ENCODE measurements around the gene ZBTB20. TPM values are rescaled to one million over a fixed set of nuclear protein-coding genes. Genes with fewer than 3 reads are reported as not detected.

The ZBTB20 gene
- total RNA-seq, 1 donor from 2014 or later = 23.5 TPM

DNA sequence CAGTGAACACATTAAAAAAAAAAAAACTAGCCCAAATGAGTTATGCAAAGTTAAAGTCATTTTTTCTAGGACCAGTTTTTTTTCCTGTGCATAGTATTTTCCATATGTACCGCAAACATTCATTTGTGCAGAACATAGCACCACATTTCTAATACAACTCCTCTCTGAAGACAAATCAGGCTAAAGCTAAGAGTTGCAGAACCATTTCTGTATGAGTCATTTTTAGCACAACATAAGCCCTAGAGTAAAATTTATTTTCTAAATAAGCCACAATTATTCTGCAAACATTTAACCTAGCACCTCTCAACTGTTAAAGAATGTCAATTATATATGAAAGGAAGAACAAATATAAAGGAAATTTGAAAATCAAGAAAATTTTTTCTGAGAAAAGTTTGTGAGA, 477.5 kb downstream of the ZBTB20 start:
- H3K27ac ChIP-seq (ENCODE audit: low read depth, low read length) = no peak overlapping the region
- H3K9me3 ChIP-seq (ENCODE audit: control insufficient read depth in 3 of 3, low read length in 3 of 3) = no peaks in the 10 kb centered on the region
- H3K4me1 ChIP-seq (ENCODE audit: control insufficient read depth in 3 of 3, insufficient read depth in 3 of 3, low read length in 3 of 3) = no peaks in the 10 kb centered on the region
- H3K27me3 ChIP-seq (ENCODE audit: control insufficient read depth in 3 of 3, insufficient read depth in 3 of 3, low read length in 3 of 3) = no peaks in the 10 kb centered on the region
- no peaks in the 10 kb centered on the region for H3K36me3 ChIP-seq (ENCODE audit: control insufficient read depth in 3 of 3, insufficient read depth in 3 of 3, low read length in 3 of 3)
- no peak overlapping the region for H3K9ac ChIP-seq (ENCODE audit: low read depth in 1 of 3, low read length in 3 of 3)
- no peak overlapping the region for H3K4me3 ChIP-seq (ENCODE audit: low read length in 3 of 3)

DNA sequence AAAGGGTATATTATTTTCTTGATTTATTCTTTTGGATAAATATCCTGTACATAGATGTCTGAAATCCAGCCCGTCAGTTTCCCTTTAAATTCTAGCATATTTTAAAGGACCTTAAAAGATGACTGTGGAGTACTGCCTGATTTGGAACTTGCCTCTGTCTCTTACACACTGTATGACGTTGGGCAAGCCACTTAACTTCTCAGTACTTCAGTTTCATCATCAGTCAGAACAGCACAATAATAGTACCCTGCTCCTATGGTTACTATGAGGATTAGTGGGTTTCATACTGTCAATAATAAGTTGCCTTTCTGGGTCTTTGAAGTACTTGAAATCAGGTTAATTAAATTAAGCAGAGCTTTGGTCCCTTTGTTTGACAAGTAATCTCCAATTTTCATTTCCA, 479.0 kb downstream of the ZBTB20 start:
- H3K4me3 ChIP-seq (ENCODE audit: low read length in 3 of 3) = no peak overlapping the region
- H3K27me3 ChIP-seq (ENCODE audit: control insufficient read depth in 3 of 3, insufficient read depth in 3 of 3, low read length in 3 of 3) = no peaks in the 10 kb centered on the region
- no peaks in the 10 kb centered on the region for H3K4me1 ChIP-seq (ENCODE audit: control insufficient read depth in 3 of 3, insufficient read depth in 3 of 3, low read length in 3 of 3)
- no peak overlapping the region for H3K27ac ChIP-seq (ENCODE audit: low read depth, low read length)
- no peaks in the 10 kb centered on the region for H3K9me3 ChIP-seq (ENCODE audit: control insufficient read depth in 3 of 3, low read length in 3 of 3)
- no peaks in the 10 kb centered on the region for H3K36me3 ChIP-seq (ENCODE audit: control insufficient read depth in 3 of 3, insufficient read depth in 3 of 3, low read length in 3 of 3)
- no peak overlapping the region for H3K9ac ChIP-seq (ENCODE audit: low read depth in 1 of 3, low read length in 3 of 3)

DNA sequence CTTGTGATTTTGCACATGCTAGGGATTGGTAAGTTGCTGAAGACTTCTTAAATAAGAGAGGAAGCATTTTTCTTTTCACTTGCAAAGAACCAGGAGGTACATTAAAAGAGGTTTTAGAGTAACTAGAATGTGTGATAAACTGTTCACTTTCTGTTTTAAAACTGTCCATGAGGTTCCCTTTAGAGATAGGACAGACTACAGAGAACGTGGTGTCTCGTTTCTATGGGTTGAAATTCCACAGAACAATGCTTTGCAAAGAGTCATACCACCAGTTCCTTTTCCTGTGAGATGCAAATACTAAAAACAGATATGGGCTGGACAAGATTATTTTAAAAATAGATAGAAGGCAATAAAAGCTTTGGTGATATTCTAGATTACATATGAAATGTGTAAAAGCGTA, 480.5 kb downstream of the ZBTB20 start:
- Histone ChIP-seq H3K9ac (ENCODE audit: low read depth in 1 of 3, low read length in 3 of 3) (no peak overlapping the region), H3K36me3 (ENCODE audit: control insufficient read depth in 3 of 3, insufficient read depth in 3 of 3, low read length in 3 of 3) (no peaks in the 10 kb centered on the region), H3K9me3 (ENCODE audit: control insufficient read depth in 3 of 3, low read length in 3 of 3) (no peaks in the 10 kb centered on the region), H3K4me3 (ENCODE audit: low read length in 3 of 3) (no peak overlapping the region), H3K27me3 (ENCODE audit: control insufficient read depth in 3 of 3, insufficient read depth in 3 of 3, low read length in 3 of 3) (no peaks in the 10 kb centered on the region), H3K27ac (ENCODE audit: low read depth, low read length) (no peak overlapping the region), H3K4me1 (ENCODE audit: control insufficient read depth in 3 of 3, insufficient read depth in 3 of 3, low read length in 3 of 3) (no peaks in the 10 kb centered on the region)

DNA sequence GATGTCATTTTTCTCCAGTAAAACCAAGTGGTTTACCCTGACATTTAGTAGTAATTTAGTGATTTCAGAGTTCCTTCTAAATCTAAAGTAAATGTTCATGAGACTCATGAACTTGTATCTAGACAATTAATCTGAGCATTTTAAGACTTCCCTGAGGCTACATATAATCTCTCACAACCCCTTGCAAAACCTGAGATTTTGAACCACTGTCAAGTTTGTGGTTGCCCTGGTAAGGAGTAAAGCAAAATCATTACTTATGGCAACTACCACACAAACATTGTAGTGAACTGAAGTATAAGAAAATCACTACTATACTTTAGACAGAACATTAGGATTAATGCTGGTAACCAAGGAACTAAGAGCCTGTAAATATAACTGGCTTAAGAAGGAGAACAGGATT, 483.1 kb downstream of the ZBTB20 start:
- Histone ChIP-seq H3K27ac (ENCODE audit: low read depth, low read length) (no peak overlapping the region), H3K36me3 (ENCODE audit: control insufficient read depth in 3 of 3, insufficient read depth in 3 of 3, low read length in 3 of 3) (no peaks in the 10 kb centered on the region), H3K4me1 (ENCODE audit: control insufficient read depth in 3 of 3, insufficient read depth in 3 of 3, low read length in 3 of 3) (peaks cover 4 to 19% (median 5%) of the 10 kb centered on the region in 3 donors), H3K9me3 (ENCODE audit: control insufficient read depth in 3 of 3, low read length in 3 of 3) (no peaks in the 10 kb centered on the region), H3K9ac (ENCODE audit: low read depth in 1 of 3, low read length in 3 of 3) (no peak overlapping the region), H3K4me3 (ENCODE audit: low read length in 3 of 3) (no peak overlapping the region), H3K27me3 (ENCODE audit: control insufficient read depth in 3 of 3, insufficient read depth in 3 of 3, low read length in 3 of 3) (no peaks in the 10 kb centered on the region)

DNA sequence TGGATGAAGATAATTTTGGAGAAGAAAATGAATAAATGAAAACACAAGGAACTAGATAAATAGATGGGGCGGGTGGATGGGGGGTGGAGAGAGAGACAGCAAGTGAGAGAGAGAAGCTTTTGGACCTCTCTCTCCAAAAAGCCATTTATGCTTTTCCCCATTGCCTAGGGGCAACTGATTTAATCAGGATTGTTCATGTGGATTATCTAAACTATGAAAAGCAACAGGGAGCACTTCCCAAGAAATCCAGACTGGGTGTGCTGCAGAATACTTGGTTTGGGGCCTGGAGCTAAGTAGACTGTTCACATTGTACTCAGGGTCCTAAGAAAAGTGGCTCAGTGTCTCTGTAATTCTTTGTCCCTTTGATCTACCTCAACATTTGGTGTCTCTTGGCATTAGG, 486.3 kb downstream of the ZBTB20 start:
- Histone ChIP-seq H3K4me3 (ENCODE audit: low read length in 3 of 3) (no peak overlapping the region), H3K9me3 (ENCODE audit: control insufficient read depth in 3 of 3, low read length in 3 of 3) (no peaks in the 10 kb centered on the region), H3K27ac (ENCODE audit: low read depth, low read length) (no peak overlapping the region), H3K9ac (ENCODE audit: low read depth in 1 of 3, low read length in 3 of 3) (peak overlapping the region in 1 of 3 donors; percentile 11), H3K4me1 (ENCODE audit: control insufficient read depth in 3 of 3, insufficient read depth in 3 of 3, low read length in 3 of 3) (peaks cover 4 to 23% (median 5%) of the 10 kb centered on the region in 3 donors), H3K27me3 (ENCODE audit: control insufficient read depth in 3 of 3, insufficient read depth in 3 of 3, low read length in 3 of 3) (no peaks in the 10 kb centered on the region), H3K36me3 (ENCODE audit: control insufficient read depth in 3 of 3, insufficient read depth in 3 of 3, low read length in 3 of 3) (no peaks in the 10 kb centered on the region)

DNA sequence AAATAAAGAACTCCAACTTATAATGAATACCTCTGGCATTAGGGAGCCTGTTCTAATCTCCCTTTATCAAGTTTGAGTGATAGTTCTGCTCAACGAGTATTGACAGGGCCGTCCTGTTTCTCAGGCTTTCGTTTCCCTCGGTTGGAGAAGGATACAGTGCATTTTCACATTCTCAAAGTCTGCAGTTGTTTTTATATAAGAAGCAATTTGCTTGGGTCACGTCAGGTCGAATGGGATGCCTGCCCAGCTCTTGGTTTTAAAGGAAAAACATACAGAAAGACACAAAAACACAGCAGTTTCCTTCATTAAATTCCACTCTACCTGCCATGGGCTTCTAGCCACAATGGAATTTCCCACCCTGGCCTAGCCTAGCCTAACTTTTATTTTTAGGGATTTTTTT, 487.0 kb downstream of the ZBTB20 start:
- H3K9me3 ChIP-seq (ENCODE audit: control insufficient read depth in 3 of 3, low read length in 3 of 3) = no peaks in the 10 kb centered on the region
- H3K9ac ChIP-seq (ENCODE audit: low read depth in 1 of 3, low read length in 3 of 3) = peak overlapping the region in 1 of 3 donors; percentile 11
- H3K4me3 ChIP-seq (ENCODE audit: low read length in 3 of 3) = peak overlapping the region in 1 of 3 donors; percentile 20
- H3K27me3 ChIP-seq (ENCODE audit: control insufficient read depth in 3 of 3, insufficient read depth in 3 of 3, low read length in 3 of 3) = no peaks in the 10 kb centered on the region
- no peak overlapping the region for H3K27ac ChIP-seq (ENCODE audit: low read depth, low read length)
- peaks cover 4 to 23% (median 5%) of the 10 kb centered on the region in 3 donors for H3K4me1 ChIP-seq (ENCODE audit: control insufficient read depth in 3 of 3, insufficient read depth in 3 of 3, low read length in 3 of 3)
- H3K36me3 ChIP-seq (ENCODE audit: control insufficient read depth in 3 of 3, insufficient read depth in 3 of 3, low read length in 3 of 3) = no peaks in the 10 kb centered on the region

DNA sequence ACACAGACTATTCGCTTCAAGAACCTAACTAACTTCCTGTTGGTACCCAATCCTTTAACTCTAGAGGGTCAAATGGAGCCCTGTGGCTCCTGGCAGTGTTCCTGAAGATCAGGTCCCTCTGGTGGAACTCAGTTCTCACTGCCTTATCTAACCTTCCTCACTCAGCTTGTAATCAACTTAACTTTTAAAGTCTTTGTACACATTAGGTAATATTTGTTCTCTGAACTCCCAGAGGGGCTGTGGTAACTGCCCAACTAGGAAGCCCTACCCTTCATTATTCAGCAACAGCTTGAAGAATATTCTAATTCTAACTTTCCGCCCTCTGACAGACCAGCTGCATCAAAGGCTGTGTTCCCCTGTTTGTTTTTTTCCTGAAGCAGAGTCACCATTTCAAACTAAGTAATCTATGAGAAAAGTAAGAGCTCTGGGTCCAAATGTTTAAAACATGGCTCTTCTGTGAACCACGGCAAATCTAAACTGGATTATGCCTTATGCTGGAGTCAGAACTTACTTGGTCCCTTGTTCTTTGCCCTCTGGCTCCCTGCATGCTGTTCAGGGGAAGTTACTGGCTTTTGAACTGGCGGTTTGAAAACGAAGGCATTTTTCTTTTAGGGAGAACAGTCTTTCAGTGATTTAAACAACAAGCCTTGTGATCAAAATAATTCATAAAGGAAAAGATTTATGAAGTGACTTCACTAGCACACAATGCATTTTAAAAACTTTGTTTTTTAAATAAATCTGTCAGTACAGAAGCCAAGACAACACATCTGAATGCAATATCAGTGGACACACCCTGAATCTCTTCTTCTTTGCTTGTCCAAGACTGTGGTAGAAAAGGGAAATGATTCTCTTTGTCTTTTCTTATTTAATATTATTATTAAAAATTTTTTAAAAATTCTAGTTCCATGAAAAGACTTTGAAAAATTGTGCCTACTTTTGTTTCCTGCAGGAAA, 487.7 kb downstream of the ZBTB20 start:
- Histone ChIP-seq H3K36me3 (ENCODE audit: control insufficient read depth in 3 of 3, insufficient read depth in 3 of 3, low read length in 3 of 3) (no peaks in the 10 kb centered on the region), H3K4me1 (ENCODE audit: control insufficient read depth in 3 of 3, insufficient read depth in 3 of 3, low read length in 3 of 3) (peaks cover 4 to 23% (median 5%) of the 10 kb centered on the region in 3 donors), H3K9ac (ENCODE audit: low read depth in 1 of 3, low read length in 3 of 3) (no peak overlapping the region), H3K27me3 (ENCODE audit: control insufficient read depth in 3 of 3, insufficient read depth in 3 of 3, low read length in 3 of 3) (no peaks in the 10 kb centered on the region), H3K27ac (ENCODE audit: low read depth, low read length) (peak overlapping the region; percentile 20), H3K9me3 (ENCODE audit: control insufficient read depth in 3 of 3, low read length in 3 of 3) (no peaks in the 10 kb centered on the region), H3K4me3 (ENCODE audit: low read length in 3 of 3) (peak overlapping the region in 1 of 3 donors; percentile 26)

DNA sequence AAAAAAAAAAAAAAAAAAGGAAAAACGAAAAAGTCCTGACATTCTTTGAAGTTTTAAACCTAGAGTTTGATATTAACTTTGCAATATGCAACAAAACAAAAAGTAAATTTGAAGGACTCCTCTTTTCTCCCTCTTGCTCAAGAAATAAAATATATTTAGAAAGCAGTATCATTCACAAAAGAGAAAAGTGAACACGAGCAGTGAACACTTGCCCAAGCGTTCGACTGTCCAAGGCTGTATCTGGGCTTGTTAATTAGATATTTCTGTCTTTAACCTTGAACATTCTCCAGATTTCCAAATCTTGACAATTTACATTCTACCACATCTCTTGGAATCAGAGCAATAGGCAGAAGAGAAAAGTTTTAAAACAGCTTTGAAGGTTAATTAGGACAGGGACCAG, 495.5 kb downstream of the ZBTB20 start:
- Histone ChIP-seq H3K9me3 (ENCODE audit: control insufficient read depth in 3 of 3, low read length in 3 of 3) (no peaks in the 10 kb centered on the region), H3K27ac (ENCODE audit: low read depth, low read length) (peak overlapping the region; percentile 50), H3K4me3 (ENCODE audit: low read length in 3 of 3) (no peak overlapping the region), H3K36me3 (ENCODE audit: control insufficient read depth in 3 of 3, insufficient read depth in 3 of 3, low read length in 3 of 3) (no peaks in the 10 kb centered on the region), H3K9ac (ENCODE audit: low read depth in 1 of 3, low read length in 3 of 3) (no peak overlapping the region), H3K27me3 (ENCODE audit: control insufficient read depth in 3 of 3, insufficient read depth in 3 of 3, low read length in 3 of 3) (no peaks in the 10 kb centered on the region), H3K4me1 (ENCODE audit: control insufficient read depth in 3 of 3, insufficient read depth in 3 of 3, low read length in 3 of 3) (peaks cover 4 to 16% (median 6%) of the 10 kb centered on the region in 3 donors)

DNA sequence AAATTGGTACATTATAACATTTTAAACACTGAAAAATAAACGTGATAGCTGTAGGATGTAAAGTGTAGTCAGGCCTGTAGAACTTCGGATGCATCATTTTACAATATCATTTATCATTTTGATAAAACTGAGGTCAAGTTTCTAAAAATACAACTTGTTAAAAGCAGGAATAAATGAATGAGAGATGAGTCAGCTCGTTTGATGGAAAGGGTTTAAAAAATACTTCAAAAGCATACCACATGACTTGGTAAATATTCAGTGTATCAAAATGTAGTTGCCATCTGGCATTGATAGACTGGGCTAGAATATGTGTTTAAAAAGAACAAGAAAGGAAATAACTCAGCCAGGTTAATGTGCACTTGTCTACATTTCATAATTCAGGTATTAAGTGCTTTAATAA, 496.3 kb downstream of the ZBTB20 start:
- Histone ChIP-seq H3K27ac (ENCODE audit: low read depth, low read length) (peak overlapping the region; percentile 50), H3K4me3 (ENCODE audit: low read length in 3 of 3) (no peak overlapping the region), H3K27me3 (ENCODE audit: control insufficient read depth in 3 of 3, insufficient read depth in 3 of 3, low read length in 3 of 3) (no peaks in the 10 kb centered on the region), H3K4me1 (ENCODE audit: control insufficient read depth in 3 of 3, insufficient read depth in 3 of 3, low read length in 3 of 3) (peaks cover 4 to 16% (median 6%) of the 10 kb centered on the region in 3 donors), H3K36me3 (ENCODE audit: control insufficient read depth in 3 of 3, insufficient read depth in 3 of 3, low read length in 3 of 3) (no peaks in the 10 kb centered on the region), H3K9ac (ENCODE audit: low read depth in 1 of 3, low read length in 3 of 3) (no peak overlapping the region), H3K9me3 (ENCODE audit: control insufficient read depth in 3 of 3, low read length in 3 of 3) (no peaks in the 10 kb centered on the region)

DNA sequence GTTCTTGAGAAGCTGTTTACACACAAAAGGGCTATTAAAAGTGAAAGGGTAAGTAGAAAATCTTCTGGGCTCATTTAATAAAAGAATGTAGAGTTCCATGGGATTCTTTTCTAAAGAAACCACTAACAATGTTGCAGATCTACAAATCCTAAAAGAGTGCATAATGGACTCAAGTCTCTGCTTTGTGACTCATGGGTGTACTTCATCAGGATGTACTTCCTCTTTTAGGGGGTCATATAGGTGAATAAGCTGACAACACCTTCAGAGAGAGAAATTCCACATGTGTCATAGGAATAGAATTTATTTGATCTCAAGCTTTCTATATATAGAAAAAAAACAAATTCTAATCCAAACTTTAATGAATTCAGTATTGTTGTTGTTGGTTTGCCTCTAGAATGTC, 497.8 kb downstream of the ZBTB20 start:
- no peak overlapping the region for H3K27ac ChIP-seq (ENCODE audit: low read depth, low read length)
- H3K9ac ChIP-seq (ENCODE audit: low read depth in 1 of 3, low read length in 3 of 3) = no peak overlapping the region
- H3K36me3 ChIP-seq (ENCODE audit: control insufficient read depth in 3 of 3, insufficient read depth in 3 of 3, low read length in 3 of 3) = no peaks in the 10 kb centered on the region
- H3K27me3 ChIP-seq (ENCODE audit: control insufficient read depth in 3 of 3, insufficient read depth in 3 of 3, low read length in 3 of 3) = no peaks in the 10 kb centered on the region
- H3K9me3 ChIP-seq (ENCODE audit: control insufficient read depth in 3 of 3, low read length in 3 of 3) = no peaks in the 10 kb centered on the region
- no peak overlapping the region for H3K4me3 ChIP-seq (ENCODE audit: low read length in 3 of 3)
- H3K4me1 ChIP-seq (ENCODE audit: control insufficient read depth in 3 of 3, insufficient read depth in 3 of 3, low read length in 3 of 3) = peaks cover 4 to 16% (median 6%) of the 10 kb centered on the region in 3 donors
